HTERT RPE-1 (cell line): Measurements from ENCODE around the gene TMEM150C.
"Not testable (repeated sequence)": the region's sequence is repeated elsewhere in the genome, so short reads cannot be mapped to it uniquely, and the experiment has no call there.

ENCODE experiments used
- in situ Hi-C: fragments of 300-500 bp; cut with MboI; formaldehyde crosslinking; loops from 4 replicates; pipeline ENCODE4 v1.14.3; 2020; ENCODE audit warnings: low sequenced_read_pairs

The TMEM150C gene

DNA sequence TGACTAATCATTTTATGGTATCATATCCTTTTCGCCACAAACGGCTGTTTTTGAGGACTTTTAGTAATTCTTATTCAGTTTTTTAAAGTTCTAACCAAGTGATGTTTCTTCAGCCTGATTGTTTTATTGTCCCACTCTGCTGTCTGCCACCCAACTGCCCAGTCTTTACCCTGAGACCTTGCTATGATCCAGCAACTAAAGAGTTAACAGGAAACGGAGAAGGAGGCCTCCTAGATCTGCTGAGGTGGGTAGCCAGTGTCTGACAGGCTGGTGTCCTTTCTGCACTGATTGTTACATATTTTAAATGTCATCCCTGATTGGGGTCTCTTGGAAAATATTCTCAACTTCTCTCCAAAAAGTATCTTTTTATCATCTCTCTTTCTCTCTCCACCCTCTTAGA lies 7.9 kb upstream of the TMEM150C start:
- in situ Hi-C loops, result no loop called here

GRCh38 chr4:82569076-82569475 lies 7.3 kb upstream of the TMEM150C start:
- in situ Hi-C loops, result no loop called here

DNA sequence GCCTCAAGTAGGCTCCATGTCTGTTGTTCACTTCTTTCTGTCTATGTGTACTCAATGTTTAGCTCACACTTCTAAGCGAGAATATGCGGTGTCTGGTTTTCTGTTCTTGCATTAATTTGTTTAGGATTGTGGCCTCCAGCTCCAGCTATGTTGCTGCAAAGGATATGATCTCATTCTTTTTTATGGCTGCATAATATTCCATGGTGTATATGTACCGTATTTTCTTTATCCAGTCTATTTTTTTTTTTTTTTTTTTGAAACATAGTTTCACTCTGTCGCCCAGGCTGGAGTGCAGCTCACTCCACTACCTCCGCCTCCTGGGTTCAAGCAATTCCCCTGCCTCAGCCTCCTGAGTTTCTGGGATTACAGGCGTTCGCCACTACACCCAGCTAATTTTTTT lies 5.7 kb upstream of the TMEM150C start:
- in situ Hi-C loops, result no loop called here

GRCh38 chr4:82562564-82562854 lies 721 bp upstream of the TMEM150C start:
- in situ Hi-C loops, result no loop called here

DNA sequence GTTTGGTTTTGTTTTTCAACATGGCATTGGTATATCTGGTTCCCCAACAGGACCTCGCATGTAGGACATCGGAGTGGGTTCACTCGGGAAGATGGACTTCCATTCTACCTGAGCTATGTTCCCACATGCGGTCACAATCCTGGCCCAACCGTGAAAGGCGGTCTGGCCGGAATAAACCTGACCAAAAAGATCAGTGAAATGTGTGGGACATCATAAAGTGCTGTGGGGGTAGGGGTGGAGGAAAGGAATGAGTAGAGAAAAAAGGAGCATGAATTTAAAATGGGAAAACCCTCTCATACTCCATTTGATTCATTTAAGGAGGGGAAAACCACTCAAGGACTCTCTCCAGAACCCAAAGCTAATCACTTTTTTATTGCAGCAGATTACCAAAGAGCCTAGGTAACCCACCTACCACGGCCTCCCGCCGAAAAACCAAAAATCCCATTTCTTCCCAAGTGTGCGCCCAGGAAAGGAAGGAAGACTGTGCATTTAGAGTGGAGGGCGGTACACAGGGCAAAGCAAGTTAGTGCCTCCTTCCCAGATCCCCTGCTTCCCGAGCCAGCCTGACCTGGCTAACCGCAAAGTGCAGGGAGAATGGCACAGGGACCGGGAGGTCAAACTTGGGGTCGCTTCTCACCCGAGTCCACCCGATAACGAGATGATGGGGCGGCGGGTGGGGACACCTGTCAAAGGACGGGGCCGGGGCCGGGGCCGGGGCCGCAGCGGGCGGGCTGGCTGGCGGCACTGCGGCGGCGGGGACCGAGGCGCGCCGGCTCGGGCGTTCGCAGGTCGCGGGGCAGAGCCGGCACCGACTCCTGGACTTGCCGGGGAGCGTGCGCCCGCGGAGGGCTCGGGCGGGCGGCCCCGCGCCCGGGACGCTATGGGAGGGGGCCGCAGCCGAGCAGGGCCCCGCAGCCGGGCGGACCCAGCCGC lies 669 bp downstream of the TMEM150C start:
- in situ Hi-C loops, result no loop called here

DNA sequence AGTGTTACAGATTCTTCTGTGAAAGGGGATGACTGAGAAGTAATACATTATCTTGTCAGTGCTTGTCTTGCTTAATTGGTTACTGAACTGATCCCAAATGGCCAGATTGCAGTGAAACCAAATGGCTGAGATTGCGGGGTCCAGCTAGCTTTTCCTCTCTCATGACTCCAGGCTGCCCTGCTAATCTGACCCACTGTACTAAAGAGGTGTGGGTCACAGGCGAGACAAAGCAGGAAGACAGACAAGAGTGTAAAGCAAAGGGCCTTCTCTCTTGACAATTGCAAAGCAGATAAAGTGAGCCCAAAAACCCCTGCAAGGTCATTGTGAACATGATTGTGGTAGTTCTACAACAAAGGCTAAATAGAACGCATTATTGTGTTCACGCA lies 2.1 kb downstream of the TMEM150C start:
- in situ Hi-C loops, result no loop called here

- in situ Hi-C loops, result not testable (repeated sequence)
Measured at GRCh38 chr4:82559090-82559734, 2.6 kb downstream of the TMEM150C start.

DNA sequence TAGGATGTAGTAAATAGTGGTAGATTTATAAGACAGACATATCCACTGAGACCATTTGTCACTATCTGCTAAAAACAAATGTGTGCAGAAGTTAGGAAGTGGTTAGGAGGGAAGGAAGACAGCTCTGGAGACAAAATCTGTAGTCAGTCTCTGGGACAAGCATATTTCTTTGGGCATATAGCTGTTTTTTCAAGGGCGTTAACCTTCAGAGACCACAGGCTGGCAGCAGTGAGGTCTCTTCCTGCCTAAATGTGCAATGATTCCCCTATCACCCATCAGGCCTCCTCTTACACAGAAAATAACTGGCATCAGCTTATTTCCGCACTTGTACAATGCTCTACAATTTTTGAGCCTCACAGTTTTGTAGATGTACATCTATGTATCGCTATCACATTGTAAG lies 6.5 kb downstream of the TMEM150C start:
- in situ Hi-C loops, result no loop called here

DNA sequence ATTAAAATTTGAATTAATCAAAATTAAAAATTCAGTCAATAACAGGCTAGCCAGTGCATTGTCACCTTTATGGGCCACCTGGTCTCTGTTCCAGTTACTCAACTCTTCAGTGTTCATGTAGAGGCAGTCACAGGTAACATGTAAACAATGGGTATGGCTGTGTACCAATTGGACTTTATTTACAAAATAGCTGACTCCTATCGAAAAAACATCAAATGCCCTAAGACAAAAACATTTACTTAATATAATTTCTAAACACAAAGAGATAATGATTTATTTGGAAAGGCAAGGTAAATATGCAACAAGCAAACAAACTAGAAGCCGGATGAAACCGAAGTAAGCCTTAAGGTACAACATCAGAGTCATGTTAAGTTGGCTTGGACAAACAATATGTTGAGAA lies 8.8 kb downstream of the TMEM150C start:
- in situ Hi-C loops, result no loop called here

GRCh38 chr4:82551734-82552133 lies 10.1 kb downstream of the TMEM150C start:
- in situ Hi-C loops, result no loop called here

DNA sequence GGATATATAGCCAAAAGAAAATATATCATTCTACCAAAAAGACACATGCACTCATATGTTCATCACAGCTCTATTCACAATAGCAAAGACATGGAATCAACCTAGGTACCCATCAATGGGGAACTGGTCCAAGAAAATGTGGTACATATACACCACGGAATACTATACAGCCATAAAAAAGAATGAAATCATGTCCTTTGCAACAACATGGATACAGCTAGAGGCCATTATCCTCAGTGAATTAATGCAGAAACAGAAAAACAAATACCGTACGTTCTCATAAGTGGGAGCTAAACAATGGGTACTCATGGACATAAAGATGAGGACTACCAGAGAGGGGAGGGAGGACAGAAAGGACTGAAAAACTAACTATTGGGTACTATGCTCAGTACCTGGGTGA lies 13.9 kb downstream of the TMEM150C start:
- in situ Hi-C loops, result not testable (repeated sequence)

DNA sequence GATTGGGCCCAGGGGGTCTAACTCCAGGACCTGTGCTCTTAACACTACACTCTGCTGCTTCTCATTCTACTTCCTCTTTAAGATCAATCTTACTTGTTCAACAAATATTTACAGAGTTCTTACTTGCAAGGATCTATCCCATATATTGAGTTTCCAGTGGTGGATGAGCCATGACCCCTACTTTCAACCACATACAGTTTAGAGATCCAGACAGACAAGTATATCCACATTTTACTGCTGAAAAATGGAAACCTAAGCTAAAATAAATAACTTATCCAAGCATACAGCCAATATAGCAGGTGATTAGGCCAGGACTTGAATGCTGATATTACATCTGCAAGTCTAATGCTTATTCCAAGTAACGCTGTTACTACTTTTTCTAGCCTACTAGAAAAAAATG lies 18.7 kb downstream of the TMEM150C start:
- in situ Hi-C loops, result no loop called here

DNA sequence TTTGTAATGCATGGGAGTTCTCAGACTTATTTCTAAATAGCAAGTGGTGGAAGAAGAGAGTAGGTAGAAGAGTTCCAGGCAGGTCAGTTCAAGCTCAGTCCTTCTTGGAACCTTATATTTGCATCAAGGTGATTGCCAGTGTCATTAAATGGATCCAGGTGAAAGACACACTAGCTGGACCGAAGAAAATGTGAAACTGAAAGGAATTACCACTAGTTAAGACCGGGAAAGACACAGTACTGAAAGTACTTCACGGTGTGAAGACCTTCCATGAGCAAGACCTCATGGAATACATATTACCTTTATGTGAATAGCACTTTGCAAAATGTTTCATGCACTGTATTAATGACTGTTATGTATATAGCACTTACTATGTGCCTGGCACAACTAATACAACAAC lies 19.1 kb downstream of the TMEM150C start:
- in situ Hi-C loops, result no loop called here

GRCh38 chr4:82529322-82529721 lies 32.5 kb downstream of the TMEM150C start:
- in situ Hi-C loops, result no loop called here

DNA sequence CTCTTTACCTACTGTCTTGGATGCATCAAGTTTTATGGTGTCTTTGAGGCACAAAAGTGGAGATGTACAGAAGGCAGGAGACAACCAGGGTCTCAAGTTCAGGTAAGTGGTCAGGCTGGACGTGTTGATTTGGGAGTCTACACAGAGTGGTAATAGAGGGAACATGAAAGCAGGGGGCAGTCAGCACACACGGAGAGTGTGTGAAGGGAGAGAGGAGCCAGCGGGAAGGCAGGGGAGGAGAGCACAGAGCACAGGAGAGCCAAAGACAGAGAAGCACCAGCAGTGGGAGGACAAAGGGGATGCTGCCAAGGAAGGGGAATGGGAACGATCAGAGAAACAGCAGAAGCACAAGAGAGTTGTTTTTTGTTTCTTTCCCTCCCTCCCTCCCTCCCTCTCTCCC lies 32.9 kb downstream of the TMEM150C start:
- in situ Hi-C loops, result no loop called here

DNA sequence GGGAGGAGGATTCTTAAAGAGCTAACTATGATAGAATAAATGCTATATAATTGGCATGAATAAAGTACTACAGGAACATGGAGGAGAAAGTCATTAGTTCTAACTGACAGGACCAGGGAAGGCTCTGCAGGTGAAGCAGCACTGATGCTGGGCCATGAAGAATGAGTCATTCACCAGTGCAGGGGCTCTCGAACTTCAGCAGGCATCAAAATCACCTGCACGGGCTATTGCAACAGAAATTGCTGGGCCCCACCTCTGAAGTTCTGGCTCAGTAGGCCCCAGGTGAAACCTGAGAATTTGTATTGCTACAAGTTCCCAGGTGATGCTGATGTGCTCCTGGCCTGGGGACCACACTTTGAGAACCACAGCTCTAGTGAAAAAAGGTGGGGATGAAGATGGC lies 33.7 kb downstream of the TMEM150C start:
- in situ Hi-C loops, result no loop called here

DNA sequence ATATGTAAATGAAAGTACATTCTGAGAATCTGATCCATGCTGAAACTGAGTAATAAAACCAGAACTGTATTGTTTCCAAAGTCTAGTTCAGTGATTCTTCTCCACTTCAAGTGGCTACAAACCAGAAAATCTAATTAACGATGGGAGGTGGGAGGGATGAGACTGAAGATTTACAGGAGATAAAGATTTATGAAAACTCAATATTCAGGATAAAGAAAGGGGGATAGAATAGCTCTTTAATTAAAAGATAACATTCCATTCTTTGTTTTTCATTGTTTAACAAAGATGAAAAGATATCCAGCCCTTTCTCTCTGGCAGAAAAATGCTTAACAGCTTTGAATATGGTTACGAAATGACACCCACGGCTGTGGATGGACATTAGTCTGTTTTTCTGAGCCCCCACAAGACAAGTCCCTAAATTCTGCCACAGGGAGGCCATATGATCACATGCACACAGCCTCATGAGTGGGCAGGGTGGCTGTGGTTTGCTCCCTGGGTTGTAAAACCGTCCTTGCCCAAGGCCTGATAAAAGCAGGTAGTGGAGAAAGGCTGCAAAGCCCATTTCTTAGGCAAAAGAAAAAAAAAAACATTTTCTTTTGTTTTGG lies 36.4 kb downstream of the TMEM150C start:
- in situ Hi-C loops, result no loop called here

- in situ Hi-C loops, result no loop called here
Measured at GRCh38 chr4:82524570-82525152, 37.1 kb downstream of the TMEM150C start.

DNA sequence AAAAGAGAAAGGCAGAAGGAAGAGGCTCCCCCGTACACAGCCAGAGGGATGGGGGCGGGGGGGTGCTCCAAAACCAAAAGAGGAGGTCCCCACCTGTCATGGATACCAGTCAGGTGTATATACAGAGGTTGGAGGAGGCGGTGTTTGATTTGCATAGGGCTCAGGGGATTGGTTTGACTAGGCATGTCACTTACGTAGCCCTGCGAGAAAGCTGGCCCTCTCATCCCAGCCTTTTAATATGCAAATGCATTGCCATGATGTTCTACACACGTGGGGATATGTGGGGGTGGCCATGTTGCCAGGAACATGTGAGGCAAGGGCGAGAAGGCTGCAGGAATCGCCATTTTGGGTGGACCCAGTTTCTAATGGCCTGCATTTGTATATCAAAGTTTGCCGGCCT lies 38.6 kb downstream of the TMEM150C start:
- in situ Hi-C loops, result no loop called here

GRCh38 chr4:82522472-82522871 lies 39.3 kb downstream of the TMEM150C start:
- in situ Hi-C loops, result no loop called here

- in situ Hi-C loops, result no loop called here
Measured at GRCh38 chr4:82521283-82521682, 40.5 kb downstream of the TMEM150C start.

GRCh38 chr4:82519776-82520175 lies 42.0 kb downstream of the TMEM150C start:
- in situ Hi-C loops, result no loop called here
